A204.1 (cell line): ENCODE data around the gene METTL24.

ENCODE experiments used
- FAIRE-seq: peaks from 2 replicates; lab custom pipeline; 2012; peaks lifted over from hg19 to GRCh38; lab: Jason Lieb, UNC

METTL24 gene

GRCh38 chr6:110334423-110335180 lies 23.5 kb downstream of the METTL24 start:
- no peak for FAIRE-seq

- FAIRE-seq = no peak
These were observed 25.9 kb downstream of the METTL24 start for GRCh38 chr6:110332281-110332680.

- no peak for FAIRE-seq
These were observed 26.3 kb downstream of the METTL24 start for GRCh38 chr6:110331816-110332215.

- no peak for FAIRE-seq
These were observed 26.8 kb downstream of the METTL24 start for GRCh38 chr6:110331390-110331789.

- no peak for FAIRE-seq
These were observed 28.3 kb downstream of the METTL24 start for GRCh38 chr6:110329714-110330436.

- FAIRE-seq = no peak
These were observed 28.8 kb downstream of the METTL24 start for GRCh38 chr6:110329348-110329713.

- FAIRE-seq = no peak
These were observed 29.9 kb downstream of the METTL24 start for GRCh38 chr6:110328259-110328658.

- FAIRE-seq = no peak
These were observed 30.8 kb downstream of the METTL24 start for GRCh38 chr6:110327391-110327790.

GRCh38 chr6:110326609-110327008 lies 31.5 kb downstream of the METTL24 start:
- no peak for FAIRE-seq

GRCh38 chr6:110326057-110326456 lies 32.1 kb downstream of the METTL24 start:
- no peak for FAIRE-seq

- FAIRE-seq = no peak
These were observed 33.0 kb downstream of the METTL24 start for GRCh38 chr6:110325197-110325596.

GRCh38 chr6:110324548-110324947 lies 33.6 kb downstream of the METTL24 start:
- no peak for FAIRE-seq

GRCh38 chr6:110323258-110323657 lies 34.9 kb downstream of the METTL24 start:
- no peak for FAIRE-seq

- FAIRE-seq = no peak
These were observed 35.3 kb downstream of the METTL24 start for GRCh38 chr6:110322874-110323242.

- no peak for FAIRE-seq
These were observed 35.8 kb downstream of the METTL24 start for GRCh38 chr6:110322151-110322873.

- no peak for FAIRE-seq
These were observed 37.8 kb downstream of the METTL24 start for GRCh38 chr6:110320307-110320706.

- FAIRE-seq = no peak
These were observed 38.3 kb downstream of the METTL24 start for GRCh38 chr6:110319843-110320242.

GRCh38 chr6:110319381-110319780 lies 38.8 kb downstream of the METTL24 start:
- no peak for FAIRE-seq

GRCh38 chr6:110318971-110319370 lies 39.2 kb downstream of the METTL24 start:
- no peak for FAIRE-seq

- no peak for FAIRE-seq
These were observed 40.5 kb downstream of the METTL24 start for GRCh38 chr6:110317646-110318045.

- no peak for FAIRE-seq
These were observed 41.0 kb downstream of the METTL24 start for GRCh38 chr6:110317189-110317588.

GRCh38 chr6:110315869-110316398 lies 42.2 kb downstream of the METTL24 start:
- FAIRE-seq = no peak
